KMS-11 (cell line): ENCODE measurements around the gene ABCD2.
"Not testable (repeated sequence)": the region's sequence is repeated elsewhere in the genome, so short reads cannot be mapped to it uniquely, and the experiment has no call there.

Experiments used
- H2AFZ ChIP-seq: fragments of 200-600 bp; sonication (generic); 2 replicates; pipeline ENCODE4 v1.6.1; 2016; ENCODE audit warnings: antibody characterized with exemption, mixed run types, low read depth
- H3K27ac ChIP-seq: fragments of 200-600 bp; sonication (generic); 2 replicates; pipeline ENCODE4 v1.6.1; 2016; ENCODE audit warnings: mild to moderate bottlenecking, mixed run types
- H3K27me3 ChIP-seq: fragments of 200-600 bp; sonication (generic); 2 replicates; pipeline ENCODE4 v1.6.1; 2017; ENCODE audit warnings: mild to moderate bottlenecking, low read depth, mixed run types, moderate library complexity; ENCODE audit not compliant: insufficient read depth
- H3K36me3 ChIP-seq: fragments of 200-600 bp; sonication (generic); 2 replicates; pipeline ENCODE4 v1.6.1; 2017; ENCODE audit warnings: mild to moderate bottlenecking, mixed run types; ENCODE audit not compliant: insufficient read depth
- H3K4me1 ChIP-seq: fragments of 200-600 bp; sonication (generic); 2 replicates; pipeline ENCODE4 v1.6.1; 2016; ENCODE audit warnings: mild to moderate bottlenecking, low read depth, mixed run types; ENCODE audit not compliant: poor library complexity, severe bottlenecking
- H3K4me2 ChIP-seq: fragments of 200-600 bp; sonication (generic); 2 replicates; pipeline ENCODE4 v1.7.0; 2016; ENCODE audit warnings: mild to moderate bottlenecking, mixed run types
- H3K4me3 ChIP-seq: fragments of 200-600 bp; sonication (generic); IDR thresholded peaks from 2 replicates; pipeline ENCODE4 v1.6.1; 2017; ENCODE audit warnings: low read depth, low read length, mixed read lengths; ENCODE audit not compliant: insufficient read depth
- H3K79me2 ChIP-seq: fragments of 200-600 bp; sonication (generic); 2 replicates; pipeline ENCODE4 v1.6.1; 2016; ENCODE audit warnings: low read depth, mixed run types; ENCODE audit not compliant: insufficient read depth
- H3K9ac ChIP-seq: fragments of 200-600 bp; sonication (generic); 2 replicates; pipeline ENCODE4 v1.6.1; 2016; ENCODE audit warnings: mild to moderate bottlenecking, mixed run types
- H4K20me1 ChIP-seq: fragments of 200-600 bp; sonication (generic); 2 replicates; pipeline ENCODE4 v1.6.1; 2016; ENCODE audit warnings: mild to moderate bottlenecking, mixed run types; ENCODE audit not compliant: insufficient read depth
- TF ChIP-seq, protein P1 (sequence below): fragments of 200-600 bp; sonication (generic); conservative IDR thresholded peaks from 2 replicates; pipeline ENCODE4 v1.6.1; 2017; ENCODE audit warnings: low read depth, mild to moderate bottlenecking, antibody characterized with exemption, low read length, moderate library complexity, mixed read lengths

ABCD2 gene

DNA sequence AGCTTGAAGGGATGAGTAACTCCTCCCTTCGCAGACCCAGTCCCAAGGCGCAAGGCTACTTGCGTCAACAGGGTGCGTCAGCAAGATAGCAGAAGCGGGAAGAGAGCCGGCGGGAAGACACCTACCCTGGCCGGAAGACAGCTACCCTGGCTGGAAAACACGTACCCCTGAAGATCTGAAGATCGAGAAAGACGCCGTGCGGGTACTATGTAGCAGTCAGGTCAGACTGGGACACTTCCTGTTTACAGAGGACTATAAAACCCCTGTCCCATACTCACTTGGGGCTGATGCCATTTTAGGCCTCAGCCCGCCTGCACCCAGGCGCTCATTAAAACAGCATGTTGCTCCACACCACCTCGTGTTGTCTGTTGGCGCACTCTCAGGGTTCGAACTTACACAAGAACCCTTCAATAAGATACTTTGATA, 80.9 kb downstream of the ABCD2 start:
- TF ChIP-seq, protein P1, sequence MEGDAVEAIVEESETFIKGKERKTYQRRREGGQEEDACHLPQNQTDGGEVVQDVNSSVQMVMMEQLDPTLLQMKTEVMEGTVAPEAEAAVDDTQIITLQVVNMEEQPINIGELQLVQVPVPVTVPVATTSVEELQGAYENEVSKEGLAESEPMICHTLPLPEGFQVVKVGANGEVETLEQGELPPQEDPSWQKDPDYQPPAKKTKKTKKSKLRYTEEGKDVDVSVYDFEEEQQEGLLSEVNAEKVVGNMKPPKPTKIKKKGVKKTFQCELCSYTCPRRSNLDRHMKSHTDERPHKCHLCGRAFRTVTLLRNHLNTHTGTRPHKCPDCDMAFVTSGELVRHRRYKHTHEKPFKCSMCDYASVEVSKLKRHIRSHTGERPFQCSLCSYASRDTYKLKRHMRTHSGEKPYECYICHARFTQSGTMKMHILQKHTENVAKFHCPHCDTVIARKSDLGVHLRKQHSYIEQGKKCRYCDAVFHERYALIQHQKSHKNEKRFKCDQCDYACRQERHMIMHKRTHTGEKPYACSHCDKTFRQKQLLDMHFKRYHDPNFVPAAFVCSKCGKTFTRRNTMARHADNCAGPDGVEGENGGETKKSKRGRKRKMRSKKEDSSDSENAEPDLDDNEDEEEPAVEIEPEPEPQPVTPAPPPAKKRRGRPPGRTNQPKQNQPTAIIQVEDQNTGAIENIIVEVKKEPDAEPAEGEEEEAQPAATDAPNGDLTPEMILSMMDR, result no peak
- Histone ChIP-seq H3K4me2 (no peak overlapping the region), H3K27me3 (no peaks in the 10 kb centered on the region), H3K79me2 (no peaks in the 10 kb centered on the region), H4K20me1 (no peaks in the 10 kb centered on the region), H3K27ac (no peak overlapping the region), H3K4me1 (no peaks in the 10 kb centered on the region), H3K9ac (no peak overlapping the region), H2AFZ (no peak overlapping the region), H3K4me3 (no peak overlapping the region), H3K36me3 (no peaks in the 10 kb centered on the region)

DNA sequence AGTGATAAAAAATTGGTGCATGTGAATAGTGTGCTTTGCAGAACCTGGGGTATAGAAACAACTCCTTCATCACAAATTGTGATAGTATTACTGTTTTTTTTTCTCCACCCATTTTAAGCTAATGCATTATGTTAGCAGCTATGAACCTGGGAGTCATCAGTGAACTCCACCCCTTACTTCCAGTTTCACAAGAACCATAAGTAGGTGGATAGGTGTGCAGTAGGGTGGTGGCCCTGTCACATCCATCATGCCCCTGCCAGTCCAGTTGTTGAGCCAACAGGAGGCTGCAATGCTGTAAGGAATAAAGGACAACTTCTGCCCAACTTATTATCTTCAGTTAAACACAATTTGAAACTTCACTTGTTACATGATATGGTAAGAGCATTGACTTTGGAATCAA, 85.7 kb downstream of the ABCD2 start:
- Histone ChIP-seq H3K27ac (no peak overlapping the region), H2AFZ (no peak overlapping the region), H3K79me2 (no peaks in the 10 kb centered on the region), H3K9ac (no peak overlapping the region), H3K4me3 (no peak overlapping the region), H3K27me3 (no peaks in the 10 kb centered on the region), H3K36me3 (no peaks in the 10 kb centered on the region), H3K4me1 (no peaks in the 10 kb centered on the region), H4K20me1 (no peaks in the 10 kb centered on the region), H3K4me2 (no peak overlapping the region)
- TF ChIP-seq, protein P1, result no peak

GRCh38 chr12:39532448-39532847, 87.2 kb downstream of the ABCD2 start:
- Histone ChIP-seq H3K27me3 (no peaks in the 10 kb centered on the region), H3K36me3 (no peaks in the 10 kb centered on the region), H3K79me2 (no peaks in the 10 kb centered on the region), H2AFZ (no peak overlapping the region), H3K4me2 (no peak overlapping the region), H4K20me1 (no peaks in the 10 kb centered on the region), H3K9ac (no peak overlapping the region), H3K4me1 (no peaks in the 10 kb centered on the region), H3K4me3 (no peak overlapping the region), H3K27ac (no peak overlapping the region)
- TF ChIP-seq, protein P1, result no peak

- no peaks in the 10 kb centered on the region for H3K4me1 ChIP-seq
- H3K79me2 ChIP-seq, result no peaks in the 10 kb centered on the region
- H3K4me2 ChIP-seq, result no peak overlapping the region
- H3K9ac ChIP-seq, result no peak overlapping the region
- H4K20me1 ChIP-seq, result no peaks in the 10 kb centered on the region
- H3K4me3 ChIP-seq, result no peak overlapping the region
- H2AFZ ChIP-seq, result no peak overlapping the region
- no peak overlapping the region for H3K27ac ChIP-seq
- no peaks in the 10 kb centered on the region for H3K36me3 ChIP-seq
- H3K27me3 ChIP-seq, result no peaks in the 10 kb centered on the region
- TF ChIP-seq, protein P1, result no peak
Measured at GRCh38 chr12:39526974-39527373, 92.6 kb downstream of the ABCD2 start.

DNA sequence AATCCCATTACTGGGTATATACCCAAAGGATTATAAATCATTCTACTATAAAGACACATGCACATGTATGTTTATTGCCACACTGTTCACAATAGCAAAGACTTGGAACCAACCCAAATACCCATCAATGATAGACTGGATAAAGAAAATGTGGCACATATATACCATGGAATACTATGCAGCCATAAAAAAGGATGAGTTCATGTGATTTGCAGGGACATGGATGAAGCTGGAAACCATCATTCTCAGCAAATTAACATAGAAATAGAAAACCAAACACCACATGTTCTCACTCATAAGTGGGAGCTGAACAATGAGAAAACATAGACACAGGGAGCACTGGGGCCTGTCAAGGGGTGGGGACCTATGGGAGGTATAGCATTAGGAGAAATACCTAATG, 97.4 kb downstream of the ABCD2 start:
- H3K9ac ChIP-seq, H2AFZ ChIP-seq, H3K79me2 ChIP-seq, H3K4me2 ChIP-seq, H4K20me1 ChIP-seq, H3K27me3 ChIP-seq, H3K4me1 ChIP-seq, H3K4me3 ChIP-seq, H3K36me3 ChIP-seq, H3K27ac ChIP-seq: not testable (repeated sequence)
